GM21390 (cell line): Measurements from ENCODE around the gene OR4C11.

Experiments used
- ATAC-seq: cut with Tn5 transposase; IDR thresholded peaks from one replicate; pipeline ENCODE4 v1.9.1; 2021; ENCODE audit not compliant: unreplicated experiment

The OR4C11 gene, protein sequence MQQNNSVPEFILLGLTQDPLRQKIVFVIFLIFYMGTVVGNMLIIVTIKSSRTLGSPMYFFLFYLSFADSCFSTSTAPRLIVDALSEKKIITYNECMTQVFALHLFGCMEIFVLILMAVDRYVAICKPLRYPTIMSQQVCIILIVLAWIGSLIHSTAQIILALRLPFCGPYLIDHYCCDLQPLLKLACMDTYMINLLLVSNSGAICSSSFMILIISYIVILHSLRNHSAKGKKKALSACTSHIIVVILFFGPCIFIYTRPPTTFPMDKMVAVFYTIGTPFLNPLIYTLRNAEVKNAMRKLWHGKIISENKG

DNA sequence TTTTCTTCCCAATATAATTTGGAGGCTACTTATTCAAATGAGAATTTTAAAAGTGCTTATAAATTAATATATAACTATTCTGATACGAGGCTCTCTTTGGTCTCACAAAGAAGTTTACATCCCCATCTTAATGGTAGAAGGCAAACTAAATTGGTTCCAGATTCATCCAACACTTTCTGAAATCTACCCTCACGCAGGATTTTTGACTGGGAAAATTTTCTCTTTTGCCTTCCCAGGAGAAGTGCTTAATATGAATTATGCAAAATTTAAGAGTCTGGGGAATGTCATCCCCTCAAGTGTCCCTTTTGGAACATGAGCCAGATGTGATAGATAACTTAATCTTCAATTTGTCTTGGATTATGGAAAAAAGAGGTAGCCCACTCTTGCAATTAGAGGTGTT, at the start of gene OR4C11:
TSS of gene OR4C11 (minus strand) at position 101 of the 400 bp plus-strand sequence. CDS start 3,272 bp downstream, outside the sequence.
- ATAC-seq: no peak

GRCh38 chr11:55655096-55655495, 47.7 kb upstream of the OR4C11 start:
- ATAC-seq: no peak

DNA sequence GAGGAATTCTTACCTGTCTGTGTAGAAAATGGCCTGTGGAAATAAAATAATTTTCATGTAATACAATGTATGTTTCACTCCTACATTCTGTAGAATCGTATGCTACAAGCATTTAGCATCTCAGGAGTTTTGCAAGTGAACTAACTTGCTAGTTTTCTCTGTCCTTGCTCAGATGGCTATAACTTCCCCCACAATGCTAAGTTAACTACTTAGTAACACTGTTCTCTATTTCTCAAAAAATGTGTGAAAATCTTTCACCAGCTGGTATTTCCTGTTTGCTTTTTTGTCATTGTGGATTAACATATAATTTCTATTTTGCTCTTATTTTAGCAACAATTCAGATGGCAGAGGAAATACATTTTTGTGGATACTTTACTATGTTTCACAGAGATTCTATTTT, 45.1 kb upstream of the OR4C11 start:
- no peak for ATAC-seq

DNA sequence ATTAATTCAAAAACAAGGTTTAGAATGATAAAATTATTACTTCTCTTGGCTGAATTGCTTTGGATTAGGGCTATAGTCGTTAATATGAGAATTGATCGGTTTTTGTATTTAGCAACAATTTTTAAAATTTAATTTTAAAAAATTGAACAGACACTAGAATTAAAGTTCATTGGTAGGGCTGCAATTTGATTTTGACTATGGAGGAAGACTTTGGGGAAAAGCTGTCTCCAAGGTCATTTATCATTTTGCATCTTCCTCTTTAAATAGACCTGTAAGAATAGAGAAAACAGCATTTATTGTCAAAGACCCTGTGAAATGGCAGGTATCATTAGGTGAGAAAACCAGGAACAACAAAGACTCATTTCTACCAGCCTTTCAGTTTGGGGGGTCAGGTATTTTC, 40.6 kb upstream of the OR4C11 start, which contains the start of gene OR4S2:
TSS of gene OR4S2 (plus strand) at position 301 of the 400 bp plus-strand sequence. CDS start 2,577 bp downstream, outside the sequence.
- no peak for ATAC-seq

GRCh38 chr11:55634813-55635212, 27.4 kb upstream of the OR4C11 start, which contains the start of gene OR4P4:
OR4P4 (plus strand) TSS chr11:55635113.
- ATAC-seq: no peak

DNA sequence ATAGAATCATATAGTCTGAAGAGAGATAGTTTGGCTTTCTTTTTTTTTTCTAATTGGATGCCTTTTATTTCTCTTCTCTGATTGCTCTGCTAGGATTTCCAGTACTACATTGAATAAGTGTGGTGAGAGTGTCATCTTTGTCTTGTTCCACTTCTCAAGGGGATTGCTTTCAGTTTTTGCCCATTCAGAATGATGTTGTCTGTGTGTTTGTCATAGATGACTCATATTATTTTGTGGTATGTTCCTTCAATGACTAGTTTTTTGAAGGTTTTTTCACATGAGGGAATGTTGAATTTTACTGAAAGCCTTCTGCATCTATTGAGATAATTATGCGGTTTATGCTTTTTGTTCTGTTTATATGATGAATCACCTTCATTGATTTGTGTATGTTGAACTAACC, 17.1 kb upstream of the OR4C11 start:
- no peak for ATAC-seq

DNA sequence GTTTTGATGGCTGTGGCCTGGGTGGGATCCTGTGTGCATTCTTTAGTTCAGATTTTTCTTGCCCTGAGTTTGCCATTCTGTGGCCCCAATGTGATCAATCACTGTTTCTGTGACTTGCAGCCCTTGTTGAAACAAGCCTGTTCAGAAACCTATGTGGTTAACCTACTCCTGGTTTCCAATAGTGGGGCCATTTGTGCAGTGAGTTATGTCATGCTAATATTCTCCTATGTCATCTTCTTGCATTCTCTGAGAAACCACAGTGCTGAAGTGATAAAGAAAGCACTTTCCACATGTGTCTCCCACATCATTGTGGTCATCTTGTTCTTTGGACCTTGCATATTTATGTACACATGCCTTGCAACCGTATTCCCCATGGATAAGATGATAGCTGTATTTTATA, 34.9 kb downstream of the OR4C11 start:
- ATAC-seq: no peak

GRCh38 chr11:55571828-55572227, 35.6 kb downstream of the OR4C11 start, which contains the start of gene OR4C16:
OR4C16 (plus strand) TSS chr11:55572128; CDS start chr11:55572128, 0 bp downstream.
- no peak for ATAC-seq

DNA sequence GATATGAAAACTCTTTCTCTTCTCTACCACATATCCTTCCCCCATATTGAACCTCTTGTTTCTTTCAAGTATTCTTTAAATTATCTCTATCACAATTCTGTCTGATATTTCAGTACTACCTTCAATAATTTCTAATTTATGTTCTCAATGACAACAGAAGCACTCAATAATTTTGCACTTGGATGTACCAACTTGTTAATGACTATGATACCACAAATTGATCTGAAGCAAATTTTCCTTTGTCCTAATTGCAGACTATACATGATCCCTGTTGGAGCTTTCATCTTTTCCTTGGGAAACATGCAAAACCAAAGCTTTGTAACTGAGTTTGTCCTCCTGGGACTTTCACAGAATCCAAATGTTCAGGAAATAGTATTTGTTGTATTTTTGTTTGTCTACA, 53.3 kb downstream of the OR4C11 start, which contains the start of gene OR4C15:
TSS of gene OR4C15 (plus strand) at position 301 of the 400 bp plus-strand sequence. CDS start at position 301, 0 bp downstream.
- no peak for ATAC-seq
